Measurements from ENCODE around the gene DUOX1.

GRCh38 chr15:45200799-45201556, 71.2 kb downstream of the DUOX1 start:
- TF ChIP-seq ZNF133 (CRISPR knock-in tag; IDR thresholded peaks at IDR 0.05) (no peak), HBP1 (CRISPR knock-in tag; IDR thresholded peaks at IDR 0.05) (no peak)
